Stomach (tissue), 9 donors: ENCODE measurements around the gene ZNF212. TPM values are rescaled to one million over a fixed set of nuclear protein-coding genes. Genes with fewer than 3 reads are reported as not detected.
"Not testable (repeated sequence)": the region's sequence is repeated elsewhere in the genome, so short reads cannot be mapped to it uniquely, and the experiment has no call there.

Source experiments
- DNase-seq, 2 donors: peaks; one replicate each; pipeline versions ENCODE4 v3.0.0 to v3.0.0-alpha.2; 2013 to 2019
- H3K27ac ChIP-seq, 5 donors: fragments of 200-600 bp in 4 of 5; sonication (generic) in 4 of 5; one replicate each; pipeline ENCODE4 v1.5.1; 2013 to 2019; ENCODE audit warnings: mild to moderate bottlenecking in 1 of 5, moderate library complexity in 1 of 5
- H3K27me3 ChIP-seq, 3 donors: fragments of 200-600 bp; sonication (generic); one replicate each; pipeline ENCODE4 v1.5.1; 2017 to 2019; ENCODE audit warnings: mixed run types in 1 of 3
- H3K36me3 ChIP-seq, 4 donors: fragments of 200-600 bp; sonication (generic); 1 replicate in 3 of 4; 2 replicates in 1 of 4; pipeline ENCODE4 v1.5.1; 2016 to 2019
- H3K4me1 ChIP-seq, 4 donors: fragments of 200-600 bp; sonication (generic); one replicate each; pipeline ENCODE4 v1.5.1; 2016 to 2019
- H3K4me3 ChIP-seq, 4 donors: fragments of 200-600 bp; sonication (generic) in 3 of 4; one replicate each; pipeline ENCODE4 v1.5.1; 2016 to 2019; ENCODE audit warnings: mild to moderate bottlenecking in 1 of 4
- H3K9me3 ChIP-seq, 4 donors: fragments of 200-600 bp; sonication (generic); one replicate each; pipeline ENCODE4 v1.5.1; 2016 to 2019
- CTCF ChIP-seq, 7 experiments: fragments of 450-650 bp in 4 of 7; fragments of 200-600 bp in 3 of 7; sonication (generic) in 3 of 7; IDR thresholded peaks; one replicate each; pipeline ENCODE4 v1.5.1; 2016 to 2019; ENCODE audit warnings: antibody characterized with exemption in 7 of 7, control low read depth in 2 of 7, mild to moderate bottlenecking in 1 of 7
- EP300 ChIP-seq: sonication (generic); formaldehyde crosslinking; IDR thresholded peaks from one replicate; pipeline ENCODE4 v1.6.1; 2017; ENCODE audit warnings: antibody characterized with exemption
- POLR2A ChIP-seq, 4 donors: fragments of 450-650 bp; IDR thresholded peaks; one replicate each; pipeline ENCODE4 v1.6.1; 2016; ENCODE audit warnings: antibody characterized with exemption in 4 of 4, control low read depth in 2 of 4, mild to moderate bottlenecking in 1 of 4, moderate library complexity in 1 of 4
- POLR2AphosphoS5 ChIP-seq, 3 donors: sonication (generic); formaldehyde crosslinking; IDR thresholded peaks; one replicate each; pipeline ENCODE4 v1.6.1; 2016; ENCODE audit warnings: antibody characterized with exemption in 3 of 3
- WGBS, 5 donors: extraction: QIAGEN DNeasy Blood & Tissue Kit in 3 of 5; methylation state at CpG; one replicate each; pipeline versions ENCODE4 v1.1.5 to v1.1.7; 2013 to 2018; 5-methylcytosine and 5-hydroxymethylcytosine counted together
- intact Hi-C: fragments of 100-400 bp; cut with DNase I; formaldehyde crosslinking; loops from one replicate; pipeline ENCODE4 v1.15.1; 2023; ENCODE audit warnings: low total_unique reads
- polyA plus RNA-seq, 3 donors: library from polyadenylated mRNA; stranded (reverse); fragments of 200-250 nt; gene quantifications; one replicate each; pipeline ENCODE4 v1.2.3, GENCODE V29; 2013
- total RNA-seq, 5 donors: library from RNA; depleted of rRNA; stranded (reverse); fragments of >200 nt; gene quantifications; one replicate each; pipeline versions ENCODE4 v1.1.0 to v1.2.3, GENCODE V29; 2014 to 2016
- donor health status: healthy with polysubstance abuse.
- donor health status: Bipolar disorder and iron deficiency.
- donor health status: healthy.

ZNF212 gene
- total and polyA plus RNA-seq, 8 donors: 2.9 to 42.9 (median 6.4) TPM

GRCh38 chr7:149266451-149266850, 27.0 kb downstream of the ZNF212 start:
- H3K27ac ChIP-seq: no peak overlapping the region
- intact Hi-C loops: no loop called here
- no peaks in the 10 kb centered on the region for H3K9me3 ChIP-seq
- H3K36me3 ChIP-seq: peaks cover 26 to 70% (median 63%) of the 10 kb centered on the region in 4 donors
- WGBS, 5 donors: 93 to 97% (median 94%) methylated on average over 20 to 21 of the region's 21 CpGs
- H3K27me3 ChIP-seq: no peaks in the 10 kb centered on the region
- no peak overlapping the region for H3K4me3 ChIP-seq
- no peak for DNase-seq
- TF ChIP-seq POLR2A (IDR thresholded peaks at IDR 0.05) (no peak), CTCF (IDR thresholded peaks at IDR 0.05) (no peak), POLR2AphosphoS5 (IDR thresholded peaks at IDR 0.05) (no peak), EP300 (no peak)
- H3K4me1 ChIP-seq: peaks cover 12 to 30% (median 21%) of the 10 kb centered on the region in 4 donors

DNA sequence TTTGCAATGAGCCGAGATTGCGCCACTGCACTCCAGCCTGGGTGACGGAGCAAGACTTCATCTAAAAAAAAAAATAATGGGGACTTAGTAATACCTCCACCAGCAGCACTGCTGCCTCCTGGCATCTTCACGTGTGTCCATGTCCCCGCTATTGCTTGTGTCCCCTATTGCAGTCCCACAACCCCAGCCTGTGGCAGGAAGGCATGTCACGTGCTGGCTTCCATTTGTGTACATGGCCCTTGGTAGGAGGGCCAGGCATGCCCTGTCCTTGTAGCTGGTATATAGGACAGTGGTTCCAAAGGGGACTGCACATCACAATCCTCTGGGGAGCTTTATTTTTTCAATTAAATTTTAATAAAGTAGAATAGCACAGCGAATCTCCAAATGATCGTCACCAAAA, 28.3 kb downstream of the ZNF212 start:
- H3K9me3 ChIP-seq: no peaks in the 10 kb centered on the region
- no peak for TF ChIP-seq POLR2AphosphoS5 (IDR thresholded peaks at IDR 0.05)
- no peak for TF ChIP-seq CTCF (IDR thresholded peaks at IDR 0.05)
- no peak for TF ChIP-seq POLR2A (IDR thresholded peaks at IDR 0.05)
- no peak for DNase-seq
- H3K36me3 ChIP-seq: peaks cover 26 to 82% (median 76%) of the 10 kb centered on the region in 4 donors
- H3K4me3 ChIP-seq: no peak overlapping the region
- H3K4me1 ChIP-seq: peaks cover 3 to 23% (median 15%) of the 10 kb centered on the region in 4 donors
- H3K27ac ChIP-seq: no peak overlapping the region
- 90 to 97% (median 94%) methylated on average over 8 of the region's 8 CpGs for WGBS, 5 donors
- H3K27me3 ChIP-seq: no peaks in the 10 kb centered on the region
- intact Hi-C loops: no loop called here

GRCh38 chr7:149274424-149274823, 35.0 kb downstream of the ZNF212 start:
- H3K27ac ChIP-seq, H3K9me3 ChIP-seq, DNase-seq, H3K4me1 ChIP-seq, intact Hi-C loops, H3K4me3 ChIP-seq, H3K27me3 ChIP-seq: not testable (repeated sequence)
- H3K36me3 ChIP-seq: peaks cover 18 to 98% (median 92%) of the 10 kb centered on the region in 4 donors
- 89 to 98% (median 98%) methylated on average over 8 of the region's 8 CpGs for WGBS, 5 donors

- WGBS, 5 donors: 93 to 99% (median 96%) methylated on average over 9 of the region's 9 CpGs
- Histone ChIP-seq H3K4me3 (no peak overlapping the region), H3K4me1 (no peaks in the 10 kb centered on the region), H3K27me3 (no peaks in the 10 kb centered on the region), H3K27ac (no peak overlapping the region), H3K9me3 (peaks cover 0 to 5% (median 0%) of the 10 kb centered on the region in 4 donors), H3K36me3 (peaks cover 30 to 95% (median 91%) of the 10 kb centered on the region in 4 donors)
- no peak for TF ChIP-seq EP300
- no peak for TF ChIP-seq POLR2AphosphoS5 (IDR thresholded peaks at IDR 0.05)
- TF ChIP-seq CTCF (IDR thresholded peaks at IDR 0.05): no peak
- TF ChIP-seq POLR2A (IDR thresholded peaks at IDR 0.05): no peak
- intact Hi-C loops: no loop called here
- no peak for DNase-seq
Observed at GRCh38 chr7:149277871-149278270, 38.4 kb downstream of the ZNF212 start.

DNA sequence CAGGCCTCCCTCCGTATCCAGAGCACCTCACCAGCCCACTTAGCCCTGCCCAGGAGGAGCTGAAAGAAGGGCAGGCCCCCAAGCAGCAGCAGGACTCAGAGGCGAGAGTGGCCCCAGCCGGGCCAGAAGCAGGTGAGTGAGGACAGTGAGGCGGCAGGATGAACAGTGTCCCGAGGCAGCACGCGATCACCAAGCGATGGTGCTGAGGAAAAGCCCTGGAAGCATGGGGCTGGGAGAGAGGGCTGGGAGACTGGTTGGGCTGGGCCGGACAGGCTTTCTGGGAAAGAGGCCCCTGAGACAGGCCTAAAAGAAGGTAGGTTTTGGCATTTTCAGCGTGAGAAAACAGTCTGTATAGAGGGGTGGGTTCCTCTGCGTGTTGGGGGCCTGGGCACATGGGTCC, 38.9 kb downstream of the ZNF212 start:
- Histone ChIP-seq H3K9me3 (peaks cover 0 to 5% (median 0%) of the 10 kb centered on the region in 4 donors), H3K36me3 (peaks cover 30 to 90% (median 85%) of the 10 kb centered on the region in 4 donors), H3K4me1 (no peaks in the 10 kb centered on the region), H3K27me3 (no peaks in the 10 kb centered on the region), H3K27ac (no peak overlapping the region), H3K4me3 (no peak overlapping the region)
- no peak for TF ChIP-seq POLR2AphosphoS5 (IDR thresholded peaks at IDR 0.05)
- no peak for TF ChIP-seq CTCF (IDR thresholded peaks at IDR 0.05)
- no peak for TF ChIP-seq EP300
- no peak for TF ChIP-seq POLR2A (IDR thresholded peaks at IDR 0.05)
- 94 to 98% (median 97%) methylated on average over 10 to 11 of the region's 11 CpGs for WGBS, 5 donors
- intact Hi-C loops: no loop called here
- no peak for DNase-seq
